ENCODE measurements around the gene MAN2A1. TPM values are rescaled to one million over a fixed set of nuclear protein-coding genes. Genes with fewer than 3 reads are reported as not detected.
"Not testable (repeated sequence)": the region's sequence is repeated elsewhere in the genome, so short reads cannot be mapped to it uniquely, and the experiment has no call there.

Gene MAN2A1
- polyA plus RNA-seq, 1 donor (not counting 4 experiments of a cell fraction or from before 2014, with no cell fraction given) = 63.8 TPM

DNA sequence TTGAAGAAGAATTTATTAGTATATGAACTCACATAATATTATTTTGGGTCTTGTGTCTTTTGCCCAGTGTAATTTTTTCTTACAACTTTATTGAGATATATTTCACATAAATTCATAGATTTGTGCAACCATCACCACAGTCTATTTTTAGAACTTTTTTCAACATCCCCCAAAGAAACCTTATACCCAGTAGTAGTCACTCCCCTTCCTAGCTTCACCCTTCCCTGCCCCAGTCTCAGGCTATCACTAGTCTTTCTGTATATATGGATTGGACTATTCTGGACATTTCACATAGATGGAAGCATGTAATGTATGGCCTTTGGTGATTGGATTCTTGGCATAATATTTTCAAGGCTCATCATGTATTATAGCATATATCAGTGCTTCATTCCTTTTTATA lies 67.8 kb downstream of the MAN2A1 start:
- H4K20me1 ChIP-seq (ENCODE audit: control insufficient read depth, extremely low read depth, insufficient read depth, low read length) = peaks cover 3% of the 10 kb centered on the region
- H3K9ac ChIP-seq (ENCODE audit: control insufficient read depth, extremely low read depth, insufficient read depth, low read length) = no peak overlapping the region
- H3K9me3 ChIP-seq (ENCODE audit: control insufficient read depth, low read depth, low read length) = no peaks in the 10 kb centered on the region
- no peaks in the 10 kb centered on the region for H3K27me3 ChIP-seq (ENCODE audit: control insufficient read depth, extremely low read depth, insufficient read depth, low read length)
- dilution Hi-C loops (cut with MboI; ENCODE audit: extremely low pct_ligation_motif_present, low sequenced_read_pairs) = no loop called here
- peaks cover 8% of the 10 kb centered on the region for H3K4me1 ChIP-seq (ENCODE audit: control insufficient read depth, extremely low read depth, insufficient read depth, low read length)
- no peak overlapping the region for H2AFZ ChIP-seq (ENCODE audit: control insufficient read depth, low read length)
- no peak overlapping the region for H3K4me3 ChIP-seq (ENCODE audit: control insufficient read depth in 2 of 3, extremely low read depth in 1 of 3, insufficient read depth in 2 of 3, low read depth in 1 of 3, low read length in 3 of 3)
- DNase-seq (ENCODE audit: low read depth, low spot score) = no peak
- no peaks in the 10 kb centered on the region for H3K9me1 ChIP-seq (ENCODE audit: control insufficient read depth, extremely low read depth, insufficient read depth, low read length)
- no peak overlapping the region for H3K27ac ChIP-seq (ENCODE audit: control insufficient read depth, insufficient read depth, low read length)
- peaks cover 3 to 6% of the 10 kb centered on the region in 2 experiments for H3K36me3 ChIP-seq (ENCODE audit: control insufficient read depth in 2 of 2, extremely low read depth in 1 of 2, insufficient read depth in 2 of 2, low read length in 2 of 2)
- no peak for TF ChIP-seq EZH2 (IDR thresholded peaks at IDR 0.05; ENCODE audit: low read length)
- TF ChIP-seq, protein P1, sequence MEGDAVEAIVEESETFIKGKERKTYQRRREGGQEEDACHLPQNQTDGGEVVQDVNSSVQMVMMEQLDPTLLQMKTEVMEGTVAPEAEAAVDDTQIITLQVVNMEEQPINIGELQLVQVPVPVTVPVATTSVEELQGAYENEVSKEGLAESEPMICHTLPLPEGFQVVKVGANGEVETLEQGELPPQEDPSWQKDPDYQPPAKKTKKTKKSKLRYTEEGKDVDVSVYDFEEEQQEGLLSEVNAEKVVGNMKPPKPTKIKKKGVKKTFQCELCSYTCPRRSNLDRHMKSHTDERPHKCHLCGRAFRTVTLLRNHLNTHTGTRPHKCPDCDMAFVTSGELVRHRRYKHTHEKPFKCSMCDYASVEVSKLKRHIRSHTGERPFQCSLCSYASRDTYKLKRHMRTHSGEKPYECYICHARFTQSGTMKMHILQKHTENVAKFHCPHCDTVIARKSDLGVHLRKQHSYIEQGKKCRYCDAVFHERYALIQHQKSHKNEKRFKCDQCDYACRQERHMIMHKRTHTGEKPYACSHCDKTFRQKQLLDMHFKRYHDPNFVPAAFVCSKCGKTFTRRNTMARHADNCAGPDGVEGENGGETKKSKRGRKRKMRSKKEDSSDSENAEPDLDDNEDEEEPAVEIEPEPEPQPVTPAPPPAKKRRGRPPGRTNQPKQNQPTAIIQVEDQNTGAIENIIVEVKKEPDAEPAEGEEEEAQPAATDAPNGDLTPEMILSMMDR (optimal IDR thresholded peaks at IDR 0.05 in 1 of 3, IDR thresholded peaks at IDR 0.05 in 1 of 3, conservative IDR thresholded peaks at IDR 0.05 in 1 of 3; ENCODE audit: extremely low read depth in 1 of 3, insufficient read depth in 2 of 3, low read length in 3 of 3) = no peak
- H3K79me2 ChIP-seq (ENCODE audit: control insufficient read depth, insufficient read depth, low read length) = peaks cover 41% of the 10 kb centered on the region
- FAIRE-seq = no peak
- H3K4me2 ChIP-seq (ENCODE audit: control insufficient read depth, extremely low read depth, insufficient read depth, low read depth, low read length) = no peak overlapping the region

DNA sequence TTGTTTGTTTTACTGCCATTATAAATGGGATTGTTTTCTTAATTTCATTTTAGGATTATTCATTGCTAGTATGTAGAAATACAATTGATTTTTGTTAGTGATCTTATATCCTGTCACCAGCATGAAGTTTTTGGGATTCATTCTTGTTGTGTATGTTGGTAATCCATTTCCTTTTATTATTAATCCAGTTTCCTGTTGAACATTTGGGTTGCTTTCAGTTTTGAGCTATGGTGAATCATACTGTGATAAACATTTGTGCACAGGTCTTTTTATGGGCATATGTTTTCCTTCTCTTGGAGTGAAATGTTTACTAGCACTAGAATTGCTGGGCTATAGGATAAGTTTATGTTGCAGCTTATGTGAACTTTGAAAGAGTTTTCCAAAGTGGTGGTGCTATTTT lies 69.6 kb downstream of the MAN2A1 start:
- peaks cover 38% of the 10 kb centered on the region for H3K79me2 ChIP-seq (ENCODE audit: control insufficient read depth, insufficient read depth, low read length)
- peaks cover 8% of the 10 kb centered on the region for H3K4me1 ChIP-seq (ENCODE audit: control insufficient read depth, extremely low read depth, insufficient read depth, low read length)
- peak overlapping the region; percentile 35 for H3K4me2 ChIP-seq (ENCODE audit: control insufficient read depth, extremely low read depth, insufficient read depth, low read depth, low read length)
- H3K4me3 ChIP-seq (ENCODE audit: control insufficient read depth in 2 of 3, extremely low read depth in 1 of 3, insufficient read depth in 2 of 3, low read depth in 1 of 3, low read length in 3 of 3) = no peak overlapping the region
- DNase-seq (ENCODE audit: low read depth, low spot score) (no peak), FAIRE-seq (no peak)
- peaks cover 3% of the 10 kb centered on the region for H4K20me1 ChIP-seq (ENCODE audit: control insufficient read depth, extremely low read depth, insufficient read depth, low read length)
- peaks cover 6 to 9% of the 10 kb centered on the region in 2 experiments for H3K36me3 ChIP-seq (ENCODE audit: control insufficient read depth in 2 of 2, extremely low read depth in 1 of 2, insufficient read depth in 2 of 2, low read length in 2 of 2)
- dilution Hi-C loops (cut with MboI; ENCODE audit: extremely low pct_ligation_motif_present, low sequenced_read_pairs) = no loop called here
- no peak overlapping the region for H3K9ac ChIP-seq (ENCODE audit: control insufficient read depth, extremely low read depth, insufficient read depth, low read length)
- no peaks in the 10 kb centered on the region for H3K9me1 ChIP-seq (ENCODE audit: control insufficient read depth, extremely low read depth, insufficient read depth, low read length)
- H3K27me3 ChIP-seq (ENCODE audit: control insufficient read depth, extremely low read depth, insufficient read depth, low read length) = no peaks in the 10 kb centered on the region
- no peak overlapping the region for H3K27ac ChIP-seq (ENCODE audit: control insufficient read depth, insufficient read depth, low read length)
- H3K9me3 ChIP-seq (ENCODE audit: control insufficient read depth, low read depth, low read length) = no peaks in the 10 kb centered on the region
- TF ChIP-seq, protein P1 (optimal IDR thresholded peaks at IDR 0.05 in 1 of 3, IDR thresholded peaks at IDR 0.05 in 1 of 3, conservative IDR thresholded peaks at IDR 0.05 in 1 of 3; ENCODE audit: extremely low read depth in 1 of 3, insufficient read depth in 2 of 3, low read length in 3 of 3) = no peak
- no peak for TF ChIP-seq EZH2 (IDR thresholded peaks at IDR 0.05; ENCODE audit: low read length)
- no peak overlapping the region for H2AFZ ChIP-seq (ENCODE audit: control insufficient read depth, low read length)

DNA sequence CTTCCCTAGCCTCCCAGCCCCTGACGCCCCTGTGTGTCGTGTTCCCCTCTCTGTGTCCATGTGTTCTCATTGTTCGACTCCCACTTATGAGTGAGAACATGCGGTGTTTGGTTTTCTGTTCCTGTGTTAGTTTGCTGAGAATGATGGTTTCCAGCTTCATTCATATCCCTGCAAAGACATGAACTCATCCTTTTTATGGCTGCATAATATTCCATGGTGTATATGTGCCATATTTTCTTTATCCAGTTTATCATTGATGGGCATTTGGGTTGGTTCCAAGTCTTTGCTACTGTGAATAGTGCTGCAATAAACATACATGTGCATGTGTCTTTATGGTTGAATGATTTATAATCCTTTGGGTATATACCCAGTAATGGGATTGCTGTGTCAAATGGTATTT lies 70.4 kb downstream of the MAN2A1 start:
- H3K4me3 ChIP-seq (ENCODE audit: control insufficient read depth in 2 of 3, extremely low read depth in 1 of 3, insufficient read depth in 2 of 3, low read depth in 1 of 3, low read length in 3 of 3); DNase-seq (ENCODE audit: low read depth, low spot score); H3K9ac ChIP-seq (ENCODE audit: control insufficient read depth, extremely low read depth, insufficient read depth, low read length); H3K27ac ChIP-seq (ENCODE audit: control insufficient read depth, insufficient read depth, low read length); H3K9me3 ChIP-seq (ENCODE audit: control insufficient read depth, low read depth, low read length); H2AFZ ChIP-seq (ENCODE audit: control insufficient read depth, low read length); H3K27me3 ChIP-seq (ENCODE audit: control insufficient read depth, extremely low read depth, insufficient read depth, low read length); dilution Hi-C loops (cut with MboI; ENCODE audit: extremely low pct_ligation_motif_present, low sequenced_read_pairs); H3K36me3 ChIP-seq (ENCODE audit: control insufficient read depth in 2 of 2, extremely low read depth in 1 of 2, insufficient read depth in 2 of 2, low read length in 2 of 2); FAIRE-seq; H3K4me2 ChIP-seq (ENCODE audit: control insufficient read depth, extremely low read depth, insufficient read depth, low read depth, low read length); H4K20me1 ChIP-seq (ENCODE audit: control insufficient read depth, extremely low read depth, insufficient read depth, low read length); H3K9me1 ChIP-seq (ENCODE audit: control insufficient read depth, extremely low read depth, insufficient read depth, low read length); H3K4me1 ChIP-seq (ENCODE audit: control insufficient read depth, extremely low read depth, insufficient read depth, low read length): not testable (repeated sequence)
- peaks cover 38% of the 10 kb centered on the region for H3K79me2 ChIP-seq (ENCODE audit: control insufficient read depth, insufficient read depth, low read length)

Data from keratinocyte (primary cell).